ENCODE data around the gene TTC9.

DNA sequence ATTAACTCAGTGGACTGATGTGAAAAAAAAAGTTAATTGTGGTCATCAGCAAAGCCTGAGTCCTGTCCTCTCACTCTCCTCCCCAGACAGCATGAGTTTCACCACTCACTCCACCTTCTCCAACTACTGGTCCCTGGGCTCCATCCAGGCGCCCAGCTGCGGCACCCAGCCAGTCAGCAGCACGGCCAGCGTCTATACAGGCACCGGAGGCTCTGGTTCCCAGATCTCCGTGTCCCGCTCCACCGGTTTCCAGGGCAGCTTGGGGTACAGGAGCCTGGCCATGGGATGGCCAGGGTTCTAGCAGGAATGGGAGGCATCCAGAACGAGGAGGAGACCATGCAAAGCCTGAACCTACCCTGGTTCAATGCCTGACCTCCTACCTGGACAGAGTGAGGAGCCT lies 47.3 kb upstream of the TTC9 start:
- TF ChIP-seq POLR2A (IDR thresholded peaks at IDR 0.05) (no peak), CTCF (IDR thresholded peaks at IDR 0.05) (no peak)

Measured in testis (tissue), 2 donors.